ENCODE measurements around the gene MAD1L1. TPM values are rescaled to one million over a fixed set of nuclear protein-coding genes. Genes with fewer than 3 reads are reported as not detected.
A peak's percentile ranks its signal among the peaks of the same experiment; 100 is the strongest.

Gene MAD1L1
- total and polyA plus RNA-seq, 2 of the 4 experiments (the other 2 are of a cell fraction) = 29.0 to 40.9 TPM

DNA sequence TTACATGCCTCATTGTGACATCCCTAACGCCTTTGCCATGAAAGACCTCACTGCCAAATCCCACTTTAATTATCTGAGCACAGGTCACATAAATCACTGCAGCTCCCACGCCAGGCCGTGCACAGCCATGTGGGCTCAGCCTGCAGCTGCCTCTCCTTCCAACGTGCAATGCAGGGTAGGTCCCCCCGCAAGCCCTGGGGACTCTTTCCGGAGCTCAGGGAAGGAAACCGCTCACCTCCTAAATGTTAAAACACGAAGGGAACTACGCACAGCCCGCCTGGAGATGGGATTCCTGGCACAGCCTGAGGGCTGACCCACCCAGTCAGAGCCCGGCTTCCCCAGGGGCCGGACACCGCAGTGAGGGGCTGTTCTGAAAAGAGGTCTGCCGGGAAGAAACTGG, 128.0 kb downstream of the MAD1L1 start:
- no peak for ATAC-seq (ENCODE audit: low read depth)
- H3K4ac ChIP-seq (ENCODE audit: low read depth, low read length) = peak overlapping the region; percentile 75

More for the DNA sequence above, 128.0 kb downstream of the MAD1L1 start:
- Histone ChIP-seq H2BK120ac (ENCODE audit: low read depth, low read length) (peak overlapping the region; percentile 23), H3K4me1 (ENCODE audit: control insufficient read depth, insufficient read depth, low read length) (peaks cover 35% of the 10 kb centered on the region), H4K5ac (ENCODE audit: low read depth, low read length) (no peak overlapping the region), H3K79me1 (ENCODE audit: low read depth in 1 of 2, low read length in 2 of 2) (peaks cover 8 to 33% of the 10 kb centered on the region in 2 experiments; a peak in 3 of 4 replicates), H2BK20ac (ENCODE audit: low read depth, low read length) (peak overlapping the region; percentile 33; the same call in 1 of the 2 replicates), H4K8ac (ENCODE audit: low read depth in 2 of 2, low read length in 2 of 2) (peak overlapping the region in 1 of 2 experiments; percentile 31; a peak in 2 of 4 replicates), H3K4me3 (ENCODE audit: insufficient read depth, low read depth, low read length) (no peak overlapping the region), H2AK9ac (replicated peaks; ENCODE audit: low read depth, low read length, poor library complexity) (peak overlapping the region; percentile 51), H3K27me3 (ENCODE audit: control insufficient read depth, insufficient read depth, low read length) (no peaks in the 10 kb centered on the region), H3K9me1 (ENCODE audit: insufficient read depth, low read length) (peaks cover 14% of the 10 kb centered on the region), H3K56ac (ENCODE audit: extremely low read depth, insufficient read depth, low read length) (no peak overlapping the region), H3K9ac (ENCODE audit: low read depth, low read length) (no peak overlapping the region), H4K91ac (ENCODE audit: insufficient read depth, low read depth, low read length) (peak overlapping the region; percentile 26; the same call in 1 of the 2 replicates), H2BK15ac (ENCODE audit: low read depth, low read length) (peak overlapping the region; percentile 1; the same call in 1 of the 3 replicates), H3K36me3 (ENCODE audit: control insufficient read depth, insufficient read depth, low read length) (no peaks in the 10 kb centered on the region), H2BK5ac (ENCODE audit: low read depth, low read length, poor library complexity, severe bottlenecking) (no peak overlapping the region), H3K18ac (ENCODE audit: low read depth, low read length) (no peak overlapping the region; the same call in 1 of the 2 replicates), H2AK5ac (ENCODE audit: low read depth, low read length) (peak overlapping the region; percentile 90), H3K23ac (ENCODE audit: low read depth, low read length) (no peak overlapping the region), H4K20me1 (ENCODE audit: insufficient read depth, low read length) (no peaks in the 10 kb centered on the region; the same call in none of the 2 replicates), H2AFZ (replicated peaks; ENCODE audit: low read length, poor library complexity) (peak overlapping the region; percentile 40), H3K9me3 (ENCODE audit: control insufficient read depth, insufficient read depth, low read length) (no peaks in the 10 kb centered on the region), H3K4me2 (ENCODE audit: low read depth, low read length) (no peak overlapping the region), H3K27ac (ENCODE audit: insufficient read depth, low read length) (no peak overlapping the region), H3K14ac (replicated peaks; ENCODE audit: low read depth, low read length) (peak overlapping the region; percentile 23)
- TF ChIP-seq CHD1 (IDR thresholded peaks at IDR 0.05; ENCODE audit: low read depth, low read length) (no peak), MAFK (IDR thresholded peaks at IDR 0.05; ENCODE audit: low read depth, low read length) (no peak), RFX5 (IDR thresholded peaks at IDR 0.05; ENCODE audit: low read depth, low read length) (no peak), POLR2A (IDR thresholded peaks at IDR 0.05; ENCODE audit: low read depth, low read length) (no peak), NFE2L2 (IDR thresholded peaks at IDR 0.05; ENCODE audit: low read depth, low read length) (no peak), MAZ (IDR thresholded peaks at IDR 0.05; ENCODE audit: borderline replicate concordance, low read depth, low read length) (no peak), CEBPB (IDR thresholded peaks at IDR 0.05; ENCODE audit: low read depth, low read length) (no peak), RCOR1 (IDR thresholded peaks at IDR 0.05; ENCODE audit: insufficient replicate concordance, low read length) (no peak), RAD21 (IDR thresholded peaks at IDR 0.05; ENCODE audit: low read length) (no peak), FOS (IDR thresholded peaks at IDR 0.05; ENCODE audit: low read depth, low read length) (no peak), MXI1 (IDR thresholded peaks at IDR 0.05; ENCODE audit: borderline replicate concordance, low read depth, low read length) (no peak)
- TF ChIP-seq, protein P1, sequence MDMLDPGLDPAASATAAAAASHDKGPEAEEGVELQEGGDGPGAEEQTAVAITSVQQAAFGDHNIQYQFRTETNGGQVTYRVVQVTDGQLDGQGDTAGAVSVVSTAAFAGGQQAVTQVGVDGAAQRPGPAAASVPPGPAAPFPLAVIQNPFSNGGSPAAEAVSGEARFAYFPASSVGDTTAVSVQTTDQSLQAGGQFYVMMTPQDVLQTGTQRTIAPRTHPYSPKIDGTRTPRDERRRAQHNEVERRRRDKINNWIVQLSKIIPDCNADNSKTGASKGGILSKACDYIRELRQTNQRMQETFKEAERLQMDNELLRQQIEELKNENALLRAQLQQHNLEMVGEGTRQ (IDR thresholded peaks at IDR 0.05; ENCODE audit: low read depth, low read length) = no peak
- TF ChIP-seq, protein P2, sequence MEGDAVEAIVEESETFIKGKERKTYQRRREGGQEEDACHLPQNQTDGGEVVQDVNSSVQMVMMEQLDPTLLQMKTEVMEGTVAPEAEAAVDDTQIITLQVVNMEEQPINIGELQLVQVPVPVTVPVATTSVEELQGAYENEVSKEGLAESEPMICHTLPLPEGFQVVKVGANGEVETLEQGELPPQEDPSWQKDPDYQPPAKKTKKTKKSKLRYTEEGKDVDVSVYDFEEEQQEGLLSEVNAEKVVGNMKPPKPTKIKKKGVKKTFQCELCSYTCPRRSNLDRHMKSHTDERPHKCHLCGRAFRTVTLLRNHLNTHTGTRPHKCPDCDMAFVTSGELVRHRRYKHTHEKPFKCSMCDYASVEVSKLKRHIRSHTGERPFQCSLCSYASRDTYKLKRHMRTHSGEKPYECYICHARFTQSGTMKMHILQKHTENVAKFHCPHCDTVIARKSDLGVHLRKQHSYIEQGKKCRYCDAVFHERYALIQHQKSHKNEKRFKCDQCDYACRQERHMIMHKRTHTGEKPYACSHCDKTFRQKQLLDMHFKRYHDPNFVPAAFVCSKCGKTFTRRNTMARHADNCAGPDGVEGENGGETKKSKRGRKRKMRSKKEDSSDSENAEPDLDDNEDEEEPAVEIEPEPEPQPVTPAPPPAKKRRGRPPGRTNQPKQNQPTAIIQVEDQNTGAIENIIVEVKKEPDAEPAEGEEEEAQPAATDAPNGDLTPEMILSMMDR (conservative IDR thresholded peaks at IDR 0.05; ENCODE audit: low read depth, low read length) = no peak
- WGBS, 2 experiments (ENCODE audit: extremely low coverage in 2 of 2, insufficient read length in 1 of 2) = 73% methylated on average over 5 of the region's 14 CpGs; no CpG with 5 or more reads in 1 of the 2 experiments
- POLR2A ChIA-PET (ENCODE audit: unreplicated experiment) = no interaction called here
- no TSS peak for BruUV-seq (replicated peaks)
- CTCF ChIA-PET = interaction anchor here (0.6 kb wide), 1 partner anchor 334 kb away, joined by 3 read pairs; no protein-coding TSS in a partner anchor
- dilution Hi-C loops (cut with HindIII; ENCODE audit: low sequenced_read_pairs, unreplicated experiment) = no loop called here
- in situ Hi-C loops (cut with MboI; ENCODE audit: low sequenced_read_pairs) = no loop called here
- intact Hi-C loops (cut with micrococcal nuclease) = loop anchor here (10.0 kb wide), 1 partner anchor 100 kb away; no protein-coding TSS in a partner anchor
- DNase-seq = no peak
